ENCODE data around the gene DCUN1D2. TPM values are rescaled to one million over a fixed set of nuclear protein-coding genes. Genes with fewer than 3 reads are reported as not detected.
"Not testable (repeated sequence)": the region's sequence is repeated elsewhere in the genome, so short reads cannot be mapped to it uniquely, and the experiment has no call there.

DCUN1D2 gene
- total RNA-seq, 1 experiment from 2014 or later = 10.8 TPM

DNA sequence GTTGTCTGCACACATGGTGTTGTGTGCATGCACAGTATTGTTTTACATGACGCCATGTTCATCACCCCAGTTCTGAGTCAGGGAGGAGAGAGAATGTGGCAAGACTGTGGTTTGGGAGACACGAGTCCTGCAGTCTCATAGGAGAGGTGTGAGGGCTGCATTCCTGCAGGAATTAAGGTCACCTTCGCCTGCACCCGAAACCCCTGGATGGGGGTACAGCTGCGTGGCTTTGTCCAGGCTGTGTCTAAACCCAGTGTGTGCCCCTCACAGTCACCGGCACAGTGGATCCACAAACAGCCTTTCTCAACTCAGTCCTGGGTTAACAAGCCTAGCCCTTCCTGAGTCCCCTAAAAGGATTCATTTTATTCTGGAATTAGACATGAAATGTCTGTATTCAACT is 42.9 kb downstream of the DCUN1D2 start:
- DNase-seq (ENCODE audit: low read depth) = no peak

DNA sequence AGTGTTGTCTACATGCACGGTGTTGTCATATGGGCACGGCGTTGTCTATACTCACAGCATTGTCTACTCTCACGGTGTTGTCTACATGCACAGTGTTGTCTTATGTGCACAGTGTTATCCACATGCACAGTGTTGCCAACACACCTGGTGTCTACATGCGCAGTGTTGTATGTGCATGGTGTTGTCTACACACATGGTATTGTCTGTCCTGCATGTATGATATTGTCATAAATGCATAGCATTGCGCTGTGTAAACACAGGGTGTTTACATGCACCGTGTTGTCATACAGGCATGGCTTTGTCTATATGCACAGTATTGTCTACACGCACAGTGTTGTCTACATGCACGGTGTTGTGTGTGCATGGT is 44.0 kb downstream of the DCUN1D2 start:
- no peak for DNase-seq (ENCODE audit: low read depth)

DNA sequence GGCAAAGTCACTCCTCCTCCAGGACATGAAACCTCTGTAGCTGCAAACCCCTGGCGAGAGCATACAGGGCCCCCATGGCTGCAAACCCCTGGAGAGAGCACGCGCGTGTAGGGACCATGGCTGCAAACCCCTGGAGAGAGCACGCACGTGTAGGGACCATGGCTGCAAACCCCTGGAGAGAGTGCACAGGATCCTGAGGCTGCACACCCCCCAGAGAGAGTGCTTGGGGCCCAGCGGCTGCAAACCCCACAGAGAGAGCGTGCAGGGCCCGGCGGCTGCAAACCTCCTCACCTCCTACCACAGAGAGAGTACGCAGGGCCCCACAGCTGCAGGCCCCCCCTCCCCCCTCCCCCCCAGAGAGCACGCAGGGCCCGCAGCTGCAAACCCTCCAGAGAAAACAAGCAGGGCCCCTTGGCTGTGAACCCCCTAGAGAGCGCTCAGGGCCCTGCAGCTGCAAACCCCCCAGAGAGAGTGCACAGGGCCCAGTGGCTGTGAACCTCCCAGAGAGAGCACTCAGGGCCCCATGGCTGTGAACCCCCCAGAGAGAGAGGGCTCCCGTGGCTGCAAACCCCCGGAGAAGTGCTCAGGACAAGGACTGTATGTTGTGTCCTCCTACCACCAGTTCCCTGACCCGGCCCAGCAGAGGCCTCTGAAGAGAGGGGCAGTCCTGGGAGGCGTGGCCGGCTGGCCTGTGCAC is 44.6 kb downstream of the DCUN1D2 start:
- DNase-seq (ENCODE audit: low read depth) = no peak

DNA sequence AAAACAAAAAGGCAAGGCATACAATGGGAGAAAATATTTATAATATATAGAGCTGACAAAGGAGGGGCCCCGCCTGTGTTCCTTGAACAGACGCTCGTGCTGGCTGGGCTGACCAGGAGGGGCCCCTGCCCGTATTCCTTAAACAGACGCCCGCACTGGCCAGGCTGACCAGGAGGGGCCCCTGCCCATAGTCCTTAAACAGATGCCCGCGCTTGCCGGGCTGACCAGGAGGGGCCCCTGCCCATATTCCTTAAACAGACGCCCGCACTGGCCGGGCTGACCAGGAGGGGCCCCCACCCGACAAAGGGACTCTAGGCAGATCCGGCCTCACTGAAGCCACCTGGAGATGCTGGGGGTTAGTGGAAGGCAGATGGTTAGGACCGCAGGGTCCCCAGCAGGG is 46.5 kb downstream of the DCUN1D2 start:
- DNase-seq (ENCODE audit: low read depth) = no peak

DNA sequence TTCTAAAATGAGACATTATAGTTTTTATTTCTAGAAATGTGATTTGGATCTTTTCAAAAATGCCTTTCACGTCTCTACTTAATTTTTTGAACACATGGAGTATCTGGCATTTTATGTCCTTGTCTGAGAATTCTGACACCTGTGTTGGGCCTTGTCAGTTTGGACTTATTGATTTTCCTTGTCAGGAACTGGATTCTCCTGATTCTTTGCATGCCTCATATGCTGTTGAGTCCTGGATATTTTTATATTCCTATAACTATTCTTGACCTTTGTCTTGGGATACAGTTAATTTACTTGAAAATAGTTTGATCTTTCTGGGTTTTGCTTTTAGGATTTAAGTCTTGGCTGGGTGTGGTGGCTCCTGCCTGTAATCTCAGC is 47.5 kb downstream of the DCUN1D2 start:
- no peak for DNase-seq (ENCODE audit: low read depth)

DNA sequence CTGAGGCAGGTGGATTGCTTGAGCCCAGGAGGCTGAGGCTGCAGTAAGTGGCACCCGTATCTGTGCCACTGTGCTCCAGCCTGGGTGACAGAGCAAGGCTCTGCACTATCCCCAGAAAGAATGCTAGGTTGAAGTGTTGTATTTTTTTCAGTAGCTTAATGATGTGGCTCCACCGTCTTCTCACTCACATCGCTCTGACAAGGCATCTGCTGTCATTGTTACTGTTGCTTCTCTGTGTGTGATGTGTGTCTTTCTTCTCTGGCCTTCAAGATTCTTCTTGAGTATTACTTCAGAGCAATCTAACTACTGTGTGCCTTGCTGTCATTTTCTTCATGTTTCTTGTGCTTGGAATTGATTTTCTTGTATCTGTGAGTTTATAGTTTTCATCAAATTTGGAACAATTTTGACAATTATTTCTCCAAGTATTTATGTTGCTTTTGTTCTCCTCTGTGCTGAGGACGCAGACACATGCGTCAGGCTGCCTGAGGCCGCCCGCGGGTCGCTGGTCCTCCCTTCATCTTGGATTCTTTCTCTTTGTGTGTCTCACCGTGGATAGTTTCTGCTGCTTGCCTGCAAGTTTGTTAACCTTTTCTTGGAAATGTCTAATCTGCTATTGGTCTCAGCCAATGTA is 48.0 kb downstream of the DCUN1D2 start:
- DNase-seq (ENCODE audit: low read depth) = no peak

DNA sequence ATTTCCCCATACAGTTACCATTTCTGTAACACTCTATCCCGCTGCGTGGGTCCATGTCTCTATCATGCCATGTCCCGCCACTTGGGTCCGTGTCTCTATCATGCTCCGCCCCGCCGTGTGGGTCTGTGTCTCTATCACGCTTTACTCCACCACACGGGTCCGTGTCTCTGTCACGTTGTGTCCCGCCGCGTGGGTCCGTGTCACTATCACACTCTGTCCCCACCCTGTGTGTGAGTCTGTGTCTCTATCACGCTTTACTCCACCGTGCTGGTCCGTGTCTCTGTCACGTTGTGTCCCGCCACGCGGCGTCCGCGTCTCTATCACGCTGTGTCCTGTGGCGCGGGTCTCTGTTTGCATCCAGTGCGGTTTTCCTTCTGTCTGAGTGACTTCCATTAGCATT is 48.9 kb downstream of the DCUN1D2 start:
- DNase-seq (ENCODE audit: low read depth) = no peak

DNA sequence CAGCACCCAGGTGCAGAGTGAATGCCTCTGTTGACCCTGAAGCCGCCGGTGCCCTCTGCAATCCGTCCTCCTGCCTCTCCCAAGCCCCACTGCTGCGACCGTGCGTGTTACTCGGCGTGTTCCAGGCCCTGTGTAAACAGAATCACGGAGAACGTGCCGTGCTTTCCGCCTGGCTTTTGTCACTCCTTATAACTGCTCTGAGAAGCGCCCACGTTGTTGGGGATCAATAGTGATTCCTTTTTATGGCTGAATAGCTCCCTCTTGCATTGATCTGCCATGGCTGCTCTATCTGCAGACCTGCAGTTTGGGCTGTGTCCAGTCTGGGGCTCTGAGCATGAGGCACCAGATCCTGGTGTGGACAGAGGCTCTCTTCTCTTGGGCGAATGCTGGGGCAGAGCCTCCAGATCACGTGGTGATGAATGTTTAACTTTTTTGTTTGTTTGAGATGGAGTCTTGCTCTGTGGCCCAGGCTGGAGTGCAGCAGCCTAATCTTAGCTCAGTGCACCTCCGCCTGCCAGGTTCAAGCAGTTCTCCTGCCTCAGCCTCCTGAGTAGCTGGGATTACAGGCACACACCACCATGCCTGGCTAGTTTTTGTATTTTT is 53.0 kb downstream of the DCUN1D2 start:
- no peak for DNase-seq (ENCODE audit: low read depth)

DNA sequence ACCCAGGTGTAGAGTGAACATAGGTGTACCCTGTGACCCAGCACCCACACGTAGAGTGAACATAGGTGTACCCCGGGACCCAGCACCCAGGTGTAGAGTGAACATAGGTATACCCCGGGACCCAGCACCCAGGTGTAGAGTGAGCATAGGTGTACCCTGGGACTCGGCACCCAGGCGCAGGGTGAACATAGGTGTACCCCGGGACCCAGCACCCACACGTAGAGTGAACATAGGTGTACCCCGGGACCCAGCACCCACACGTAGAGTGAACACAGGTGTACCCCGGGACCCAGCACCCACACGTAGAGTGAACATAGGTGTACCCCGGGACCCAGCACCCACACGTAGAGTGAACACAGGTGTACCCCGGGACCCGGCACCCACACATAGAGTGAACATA is 53.6 kb downstream of the DCUN1D2 start:
- not testable (repeated sequence) for DNase-seq (ENCODE audit: low read depth)

DNA sequence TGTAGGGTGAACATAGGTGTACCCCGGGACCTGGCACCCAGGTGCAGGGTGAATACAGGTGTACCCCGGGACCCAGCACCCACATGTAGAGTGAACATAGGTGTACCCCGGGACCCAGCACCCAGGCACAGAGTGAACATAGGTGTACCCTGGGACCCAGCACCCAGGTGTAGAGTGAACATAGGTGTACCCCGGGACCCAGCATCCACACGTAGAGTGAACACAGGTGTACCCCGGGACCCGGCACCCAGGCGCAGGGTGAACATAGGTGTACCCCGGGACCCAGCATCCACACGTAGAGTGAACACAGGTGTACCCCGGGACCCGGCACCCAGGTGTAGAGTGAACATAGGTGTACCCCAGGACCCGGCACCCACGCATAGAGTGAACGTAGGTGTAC is 54.6 kb downstream of the DCUN1D2 start:
- DNase-seq (ENCODE audit: low read depth) = not testable (repeated sequence)

DNA sequence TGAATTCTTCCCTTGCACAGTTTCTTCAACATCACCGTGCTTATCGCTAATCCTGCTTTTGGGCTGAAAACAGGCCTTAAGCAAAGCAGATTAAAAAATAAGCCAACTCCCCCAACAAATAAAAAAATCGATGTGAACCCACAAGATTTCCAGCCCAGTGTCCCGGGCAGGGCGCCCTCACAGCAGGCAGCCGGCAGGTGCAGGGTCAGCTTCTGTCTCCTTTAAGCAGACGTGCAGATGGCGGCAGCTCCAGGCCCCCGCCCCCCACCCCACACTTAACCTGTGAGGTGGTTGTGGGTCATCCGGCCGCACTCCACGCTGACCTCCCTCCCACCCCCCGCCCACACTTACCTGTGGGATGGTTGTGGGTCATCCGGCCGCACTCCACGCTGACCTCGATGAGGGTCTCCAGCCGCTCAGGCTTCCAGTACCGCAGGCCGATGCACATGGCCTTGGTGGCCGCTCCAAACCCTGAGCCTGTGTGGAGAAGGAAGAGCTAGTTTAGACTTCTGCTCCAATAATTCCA is 57.1 kb downstream of the DCUN1D2 start:
- DNase-seq (ENCODE audit: low read depth) = no peak

DNA sequence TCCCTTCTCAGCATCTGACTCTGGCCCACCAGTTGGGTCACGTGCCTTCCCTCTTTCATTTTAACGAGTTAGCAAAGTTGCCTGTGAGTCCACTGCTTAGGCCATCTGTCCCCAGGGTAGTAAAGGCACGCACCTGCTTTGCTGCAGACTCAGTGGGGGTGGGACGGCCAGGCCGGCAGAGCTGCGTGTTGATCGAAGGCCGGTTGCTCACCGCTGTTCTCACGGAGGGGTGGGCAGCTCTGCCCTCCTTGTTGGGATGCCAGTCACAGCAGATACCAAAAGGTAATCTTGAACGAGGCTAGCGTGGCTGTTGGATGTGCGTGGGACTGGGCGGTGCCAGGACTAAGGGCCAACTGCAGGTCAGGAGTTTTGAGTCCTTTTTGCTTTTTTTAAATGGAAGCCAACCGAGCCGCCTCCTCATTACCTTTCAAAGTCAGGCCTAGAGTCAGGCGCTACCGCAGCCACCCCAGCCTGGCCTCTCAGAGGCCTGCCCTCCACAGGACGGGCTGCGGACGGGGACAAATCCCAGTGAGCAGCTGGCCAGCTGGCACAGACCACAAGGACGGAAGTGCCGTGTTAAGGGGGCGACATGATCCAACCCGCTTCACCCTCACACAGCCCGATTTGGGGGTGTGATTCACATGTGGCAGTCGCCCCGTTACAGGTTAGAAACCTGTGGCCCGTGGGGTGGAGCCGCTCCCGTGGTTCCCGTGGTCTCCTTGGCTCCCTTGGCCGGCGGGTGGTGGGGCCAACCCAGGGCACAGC is 57.8 kb downstream of the DCUN1D2 start:
- DNase-seq (ENCODE audit: low read depth) = no peak

DNA sequence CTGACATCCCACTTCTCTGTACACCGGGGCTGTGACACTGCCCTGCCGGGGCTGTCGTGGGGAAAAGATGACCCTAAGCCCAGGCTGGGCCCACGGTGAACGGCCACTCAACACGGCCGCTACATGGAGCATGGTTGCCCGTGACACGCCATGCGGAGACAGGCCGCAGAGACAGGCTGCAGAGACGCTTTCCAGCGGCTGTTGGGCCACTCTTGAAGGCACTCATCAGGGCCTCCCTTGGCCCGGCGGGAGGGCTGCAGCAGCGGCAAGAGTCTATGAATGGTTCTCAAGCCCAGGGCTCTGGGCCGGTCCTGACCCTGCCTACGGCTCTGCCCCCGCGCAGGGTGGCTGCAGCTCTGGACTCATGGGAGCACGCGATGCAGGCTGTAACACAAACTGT is 59.3 kb downstream of the DCUN1D2 start:
- DNase-seq (ENCODE audit: low read depth) = no peak

DNA sequence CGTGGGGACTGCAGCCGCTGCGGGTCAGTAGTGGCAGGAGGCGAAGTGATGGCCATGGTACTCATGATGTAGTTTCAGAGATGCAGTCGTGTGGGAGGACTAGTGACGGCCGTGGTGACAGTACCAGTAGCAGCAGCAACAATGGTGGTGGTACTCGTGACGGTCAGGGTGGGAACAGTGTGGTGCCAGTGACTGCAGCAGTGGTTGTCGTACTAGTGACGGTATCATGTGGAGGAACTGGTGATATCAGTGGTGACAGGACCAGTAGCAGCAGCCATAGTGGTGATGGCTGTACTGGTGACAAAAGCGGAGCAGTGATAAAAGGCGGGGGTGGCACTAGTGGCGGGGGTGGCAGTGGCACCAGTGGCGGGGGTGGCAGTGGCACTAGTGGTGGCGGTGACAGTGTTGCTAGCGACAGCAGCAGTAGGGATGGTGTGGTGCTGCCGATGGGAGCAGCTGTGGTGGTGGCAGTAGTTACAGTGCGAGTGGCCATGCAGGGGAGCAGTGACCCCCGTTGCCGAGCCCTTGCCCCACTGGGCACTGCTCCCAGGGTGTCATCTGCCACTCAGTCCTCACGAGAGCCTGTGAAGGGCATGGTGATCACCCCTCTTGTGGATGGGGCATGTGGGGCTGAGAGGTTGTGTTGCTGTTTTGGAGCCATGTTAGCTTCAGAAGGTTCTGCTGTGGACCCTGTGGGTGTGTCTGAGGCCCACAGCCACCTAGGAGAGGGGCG is 60.0 kb downstream of the DCUN1D2 start:
- DNase-seq (ENCODE audit: low read depth) = no peak

DNA sequence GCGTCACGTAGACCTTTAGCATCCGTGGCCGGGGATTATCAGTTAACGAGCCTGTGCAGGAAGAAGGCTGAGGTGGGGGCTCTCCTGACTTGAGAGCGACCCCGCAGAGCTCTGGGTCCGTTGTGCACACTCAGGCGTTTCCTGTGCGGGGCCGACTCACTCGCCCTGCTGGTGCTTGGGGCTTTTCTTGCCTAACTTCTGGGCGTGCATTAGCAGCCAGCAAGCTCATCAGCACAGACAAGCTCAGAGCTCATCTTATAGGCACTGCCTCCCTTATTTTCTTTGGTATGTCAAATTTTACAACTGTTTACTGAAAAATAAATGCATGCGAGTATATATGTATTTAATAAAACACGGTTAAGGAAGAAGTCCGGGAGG is 60.9 kb downstream of the DCUN1D2 start:
- no peak for DNase-seq (ENCODE audit: low read depth)

DNA sequence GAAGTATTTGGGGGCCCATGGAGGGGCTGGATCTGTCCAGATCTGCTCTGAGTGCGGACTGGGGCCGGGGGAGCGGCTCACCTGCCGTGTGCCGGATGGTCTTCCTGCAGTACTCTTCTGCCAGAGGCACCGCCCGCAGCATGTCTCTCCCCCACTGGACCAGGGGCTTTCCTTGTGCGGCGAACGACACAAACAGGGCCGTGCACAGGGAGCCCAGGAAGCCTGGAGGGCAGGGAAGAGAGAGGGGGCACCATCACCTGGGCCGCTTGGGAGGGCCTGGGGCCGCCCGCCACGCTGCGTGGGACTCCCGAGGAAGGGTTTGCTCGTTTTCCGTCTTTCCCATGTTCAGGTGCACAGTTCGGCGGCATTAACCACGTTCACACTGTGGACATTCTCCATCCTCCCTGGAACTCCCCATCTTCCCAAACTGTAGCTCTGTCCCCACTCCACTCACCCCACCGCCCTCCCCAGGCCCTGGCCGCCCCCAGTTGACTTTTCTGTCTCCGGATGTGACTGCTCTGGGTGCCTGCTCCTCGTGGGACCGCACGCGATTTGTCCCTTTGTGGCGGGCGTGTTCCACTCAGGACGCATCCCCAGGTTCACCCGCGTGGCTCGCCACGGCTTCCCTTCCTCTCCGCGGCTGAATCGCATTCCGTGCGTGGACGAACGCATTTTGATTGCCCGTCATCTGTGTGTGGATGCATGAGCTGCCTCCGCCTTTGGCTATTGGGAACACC is 61.5 kb downstream of the DCUN1D2 start:
- DNase-seq (ENCODE audit: low read depth) = no peak

DNA sequence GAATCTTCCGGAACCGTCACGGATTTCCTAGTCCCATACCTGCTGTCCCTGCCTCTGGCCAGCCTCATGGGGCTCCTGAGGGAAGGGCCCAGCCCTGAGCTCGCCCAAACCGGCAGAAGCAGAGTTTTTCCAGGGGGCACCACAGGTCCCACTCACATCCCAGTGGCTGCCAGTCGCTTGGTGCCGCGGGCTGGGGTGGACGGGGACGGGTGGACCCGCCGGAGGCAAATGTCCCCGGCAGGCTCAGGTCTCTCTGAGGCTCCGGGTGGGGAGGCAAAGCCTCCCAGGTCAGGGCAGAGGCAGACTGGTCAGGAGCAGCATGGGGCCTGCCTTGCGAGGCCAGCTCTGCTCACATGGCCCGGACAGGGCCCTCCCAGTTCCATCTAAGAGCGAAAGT is 62.0 kb downstream of the DCUN1D2 start:
- DNase-seq (ENCODE audit: low read depth) = no peak

DNA sequence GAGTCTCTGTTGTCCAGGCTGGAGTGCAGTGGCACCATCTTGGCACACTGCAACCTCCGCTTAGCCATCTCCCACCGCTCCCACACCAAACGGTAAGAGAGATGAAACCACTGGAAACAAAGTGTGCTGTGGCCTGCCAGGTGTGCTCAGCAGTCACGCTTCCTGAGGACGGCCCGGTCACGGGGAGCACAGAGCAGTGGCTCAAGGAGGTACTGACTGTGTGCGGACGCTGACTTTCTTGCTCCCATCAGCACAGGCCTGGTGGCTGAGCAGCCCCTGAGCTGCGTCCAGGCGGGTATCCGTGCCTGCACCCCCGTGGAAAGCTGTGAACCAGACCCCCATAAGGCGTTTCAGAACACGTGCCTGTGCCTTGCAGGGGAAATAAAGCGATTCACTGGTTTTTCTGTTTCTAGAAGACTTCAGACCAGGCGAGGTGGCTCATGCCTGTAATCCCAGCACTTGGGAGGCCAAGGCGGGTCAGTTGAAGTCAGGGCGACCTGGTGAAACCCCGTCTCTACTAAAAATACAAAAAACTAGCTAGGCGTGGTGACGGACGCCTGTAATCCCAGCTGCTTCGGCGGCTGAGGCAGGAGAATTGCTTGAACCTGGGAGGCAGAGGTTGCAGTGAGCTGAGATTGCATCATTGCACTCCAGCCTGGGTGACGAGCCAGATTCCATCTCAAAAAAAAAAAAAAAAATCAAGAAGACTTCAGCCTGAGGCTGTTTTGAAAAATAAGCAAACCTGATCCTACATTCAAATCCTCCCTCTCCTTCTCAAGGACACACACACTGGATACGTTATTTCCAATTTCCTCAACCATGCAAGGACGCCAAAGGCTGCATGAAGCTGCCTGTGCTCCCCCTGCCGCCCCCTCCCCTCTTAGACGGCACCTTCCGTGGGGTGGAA is 62.7 kb downstream of the DCUN1D2 start:
- DNase-seq (ENCODE audit: low read depth) = no peak

DNA sequence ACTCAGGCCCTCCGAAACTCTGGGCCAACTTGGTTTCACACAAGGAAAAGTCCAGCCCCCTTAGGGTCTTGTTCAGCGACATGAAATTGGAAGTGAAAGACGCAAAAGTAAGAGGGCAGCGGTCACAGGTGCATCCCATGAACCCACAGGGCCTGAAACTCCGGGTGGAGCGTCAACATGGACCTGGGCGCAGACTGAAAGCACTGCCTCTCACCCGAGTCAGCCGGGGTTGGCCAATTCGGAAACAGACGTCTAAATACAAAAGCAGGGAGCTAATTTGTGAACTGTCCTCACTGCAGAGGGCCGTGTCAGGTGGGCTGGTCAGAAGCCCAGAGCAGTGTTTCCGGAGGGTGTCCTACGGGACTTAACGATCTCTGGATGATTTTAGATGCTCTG is 63.9 kb downstream of the DCUN1D2 start:
- DNase-seq (ENCODE audit: low read depth) = no peak

Measured in LHCN-M2 (cell line).